CD4-positive, alpha-beta T cell treated with Interleukin-12 subunit alpha and Interleukin-12 subunit beta, for 1 hour (primary cell): Measurements from ENCODE around the gene FIGN.

Source experiments
- DNase-seq: peaks from one replicate; pipeline ENCODE4 v3.0.0-alpha.2; 2020

The FIGN gene

GRCh38 chr2:163553601-163554000, 182.2 kb downstream of the FIGN start:
- DNase-seq = no peak

- DNase-seq = no peak
Observed at GRCh38 chr2:163552758-163553157, 183.1 kb downstream of the FIGN start.

DNA sequence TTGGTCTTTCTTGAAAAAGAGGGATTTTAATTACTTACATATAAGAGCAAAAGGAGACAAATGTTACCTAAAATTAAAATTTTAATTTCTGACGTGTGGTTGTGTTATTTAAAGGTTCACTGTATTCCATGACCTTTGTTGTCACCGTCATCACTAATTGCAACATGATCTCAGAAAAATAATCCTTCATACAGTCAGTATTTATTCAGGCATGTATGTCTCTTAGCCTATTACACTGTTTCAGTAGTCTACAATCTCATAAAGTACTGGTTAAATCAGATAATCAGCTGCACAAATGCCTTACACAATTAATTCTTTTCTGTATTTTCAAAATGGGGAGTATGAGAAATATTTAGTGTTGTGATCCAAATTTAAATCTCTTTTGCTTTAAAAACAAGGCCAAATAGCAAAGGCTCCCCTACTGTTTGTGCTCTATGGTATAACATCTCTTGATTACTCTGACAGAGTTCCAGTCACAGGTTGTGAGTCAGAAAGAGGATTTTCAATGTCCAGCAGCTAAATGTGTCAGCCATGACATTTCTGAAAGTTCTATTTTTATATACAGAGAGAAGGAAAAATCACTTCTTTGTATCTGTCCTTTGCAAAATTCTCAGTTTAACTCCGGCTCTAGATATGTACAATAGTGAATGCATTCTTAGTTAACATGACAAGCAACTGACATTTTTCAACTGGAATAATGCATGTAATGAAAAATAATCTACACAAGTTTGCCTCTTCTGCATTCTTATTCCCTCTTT, 184.0 kb downstream of the FIGN start:
- DNase-seq = no peak

DNA sequence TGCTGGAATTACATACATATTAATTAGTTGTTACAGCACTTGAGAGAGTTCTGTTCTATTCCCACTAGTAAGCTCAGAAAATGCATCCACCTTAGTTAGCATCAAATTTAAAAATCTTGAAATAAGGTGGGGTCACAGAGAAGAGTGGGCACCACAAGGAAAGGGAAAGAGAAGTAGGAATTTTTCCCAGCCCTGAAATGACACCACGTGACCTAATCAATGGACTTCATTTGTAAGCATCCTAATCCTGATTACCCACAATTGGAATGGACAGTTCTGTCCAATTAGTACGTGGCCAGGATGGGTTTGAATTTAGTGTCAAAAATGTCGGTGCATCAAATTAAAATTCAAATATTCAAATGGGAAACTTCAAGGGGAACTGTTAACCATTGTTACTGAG, 186.8 kb downstream of the FIGN start:
- DNase-seq = no peak
